ENCODE measurements around the gene SLC39A7. TPM values are rescaled to one million over a fixed set of nuclear protein-coding genes. Genes with fewer than 3 reads are reported as not detected.
A peak's percentile ranks its signal among the peaks of the same experiment; 100 is the strongest.

SLC39A7 gene
- total RNA-seq, 2 donors from 2014 or later = 123 to 163 TPM

GRCh38 chr6:33248932-33249731 lies 48.5 kb downstream of the SLC39A7 start:
- peaks cover 19% of the 10 kb centered on the region for H3K36me3 Mint-ChIP-seq (ENCODE audit: low read depth)
- H3K4me1 Mint-ChIP-seq = peaks cover 14% of the 10 kb centered on the region
- Histone ChIP-seq H3K27me3 (ENCODE audit: control insufficient read depth, insufficient read depth, low read length, poor library complexity, severe bottlenecking) (peaks cover 30% of the 10 kb centered on the region), H3K4me3 (ENCODE audit: low read length) (peak overlapping the region; percentile 89), H3K4me1 (ENCODE audit: control insufficient read depth, insufficient read depth, low read length) (peaks cover 5% of the 10 kb centered on the region), H3K9ac (ENCODE audit: extremely low read depth, low read length, poor library complexity, severe bottlenecking) (peak overlapping the region; percentile 57), H3K27ac (ENCODE audit: low read depth, low read length) (peak overlapping the region; percentile 72), H3K9me3 (ENCODE audit: control insufficient read depth, low read length) (no peaks in the 10 kb centered on the region), H3K36me3 (ENCODE audit: control insufficient read depth, insufficient read depth, low read length) (peaks cover 18% of the 10 kb centered on the region)
- H3K27me3 Mint-ChIP-seq (ENCODE audit: insufficient read depth) = peaks cover 24% of the 10 kb centered on the region
- H3K27ac Mint-ChIP-seq = peak overlapping the region; percentile 78
- no peaks in the 10 kb centered on the region for H3K9me3 Mint-ChIP-seq
- 0% methylated on average over 21 to 58 of the region's 58 CpGs for WGBS, 2 experiments (ENCODE audit: insufficient coverage in 1 of 2, insufficient read length in 1 of 2)
- peak overlapping the region; percentile 66 for H3K4me3 Mint-ChIP-seq
- peak; percentile 99 for DNase-seq
- TF ChIP-seq, protein P1, sequence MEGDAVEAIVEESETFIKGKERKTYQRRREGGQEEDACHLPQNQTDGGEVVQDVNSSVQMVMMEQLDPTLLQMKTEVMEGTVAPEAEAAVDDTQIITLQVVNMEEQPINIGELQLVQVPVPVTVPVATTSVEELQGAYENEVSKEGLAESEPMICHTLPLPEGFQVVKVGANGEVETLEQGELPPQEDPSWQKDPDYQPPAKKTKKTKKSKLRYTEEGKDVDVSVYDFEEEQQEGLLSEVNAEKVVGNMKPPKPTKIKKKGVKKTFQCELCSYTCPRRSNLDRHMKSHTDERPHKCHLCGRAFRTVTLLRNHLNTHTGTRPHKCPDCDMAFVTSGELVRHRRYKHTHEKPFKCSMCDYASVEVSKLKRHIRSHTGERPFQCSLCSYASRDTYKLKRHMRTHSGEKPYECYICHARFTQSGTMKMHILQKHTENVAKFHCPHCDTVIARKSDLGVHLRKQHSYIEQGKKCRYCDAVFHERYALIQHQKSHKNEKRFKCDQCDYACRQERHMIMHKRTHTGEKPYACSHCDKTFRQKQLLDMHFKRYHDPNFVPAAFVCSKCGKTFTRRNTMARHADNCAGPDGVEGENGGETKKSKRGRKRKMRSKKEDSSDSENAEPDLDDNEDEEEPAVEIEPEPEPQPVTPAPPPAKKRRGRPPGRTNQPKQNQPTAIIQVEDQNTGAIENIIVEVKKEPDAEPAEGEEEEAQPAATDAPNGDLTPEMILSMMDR (conservative IDR thresholded peaks at IDR 0.05) = no peak

- no peaks in the 10 kb centered on the region for H3K9me3 ChIP-seq (ENCODE audit: control insufficient read depth, low read length)
- 37 to 44% methylated on average over 11 to 15 of the region's 15 CpGs for WGBS, 2 experiments (ENCODE audit: insufficient coverage in 1 of 2, insufficient read length in 1 of 2)
- H3K36me3 ChIP-seq (ENCODE audit: control insufficient read depth, insufficient read depth, low read length) = peaks cover 18% of the 10 kb centered on the region
- Mint-ChIP-seq H3K4me1 (peaks cover 14% of the 10 kb centered on the region), H3K4me3 (peak overlapping the region; percentile 66), H3K9me3 (no peaks in the 10 kb centered on the region), H3K27ac (no peak overlapping the region), H3K36me3 (ENCODE audit: low read depth) (peaks cover 19% of the 10 kb centered on the region), H3K27me3 (ENCODE audit: insufficient read depth) (peaks cover 24% of the 10 kb centered on the region)
- peaks cover 5% of the 10 kb centered on the region for H3K4me1 ChIP-seq (ENCODE audit: control insufficient read depth, insufficient read depth, low read length)
- peak overlapping the region; percentile 89 for H3K4me3 ChIP-seq (ENCODE audit: low read length)
- peaks cover 30% of the 10 kb centered on the region for H3K27me3 ChIP-seq (ENCODE audit: control insufficient read depth, insufficient read depth, low read length, poor library complexity, severe bottlenecking)
- peak overlapping the region; percentile 71 for H3K27ac ChIP-seq (ENCODE audit: low read depth, low read length)
- no peak for DNase-seq
- TF ChIP-seq, protein P1 (conservative IDR thresholded peaks at IDR 0.05) = no peak
- H3K9ac ChIP-seq (ENCODE audit: extremely low read depth, low read length, poor library complexity, severe bottlenecking) = peak overlapping the region; percentile 57
Observed at GRCh38 chr6:33249732-33250630, 49.3 kb downstream of the SLC39A7 start.

DNA sequence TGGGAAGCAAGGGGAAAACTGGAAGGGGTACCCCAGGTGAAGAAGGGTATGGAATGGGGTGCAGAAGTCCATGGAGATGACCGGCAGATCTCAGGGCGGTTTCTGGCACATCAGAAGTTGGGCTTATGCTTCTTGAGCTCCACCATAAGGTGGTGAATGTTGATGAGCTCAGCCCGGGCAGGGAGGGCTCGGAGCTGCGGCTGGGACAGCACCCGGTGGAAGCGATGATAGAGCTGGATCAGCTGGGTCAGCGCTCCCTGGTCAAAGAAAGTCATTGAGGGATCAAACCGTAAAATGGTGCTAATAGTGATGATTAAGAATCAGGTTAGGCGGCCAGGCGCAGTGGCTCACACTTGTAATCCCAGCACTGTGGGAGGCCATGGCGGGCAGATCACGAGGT lies 50.1 kb downstream of the SLC39A7 start:
- 96 to 98% methylated on average over 9 to 13 of the region's 13 CpGs for WGBS, 2 experiments (ENCODE audit: insufficient coverage in 1 of 2, insufficient read length in 1 of 2)
- H3K4me3 ChIP-seq (ENCODE audit: low read length) = no peak overlapping the region
- Mint-ChIP-seq H3K9me3 (no peaks in the 10 kb centered on the region), H3K4me1 (peaks cover 14% of the 10 kb centered on the region), H3K27me3 (ENCODE audit: insufficient read depth) (peaks cover 23% of the 10 kb centered on the region), H3K4me3 (no peak overlapping the region), H3K36me3 (ENCODE audit: low read depth) (peaks cover 20% of the 10 kb centered on the region), H3K27ac (no peak overlapping the region)
- DNase-seq = no peak
- peaks cover 25% of the 10 kb centered on the region for H3K27me3 ChIP-seq (ENCODE audit: control insufficient read depth, insufficient read depth, low read length, poor library complexity, severe bottlenecking)
- no peak overlapping the region for H3K9ac ChIP-seq (ENCODE audit: extremely low read depth, low read length, poor library complexity, severe bottlenecking)
- H3K27ac ChIP-seq (ENCODE audit: low read depth, low read length) = no peak overlapping the region
- H3K36me3 ChIP-seq (ENCODE audit: control insufficient read depth, insufficient read depth, low read length) = peaks cover 18% of the 10 kb centered on the region
- TF ChIP-seq, protein P1 (conservative IDR thresholded peaks at IDR 0.05) = no peak
- H3K9me3 ChIP-seq (ENCODE audit: control insufficient read depth, low read length) = no peaks in the 10 kb centered on the region
- peaks cover 5% of the 10 kb centered on the region for H3K4me1 ChIP-seq (ENCODE audit: control insufficient read depth, insufficient read depth, low read length)

All from endodermal cell (in vitro differentiated cells).